Common myeloid progenitor, CD34-positive (primary cell): ENCODE data around the gene PROSER2.

ENCODE experiments used
- CTCF ChIA-PET: fragments of 350-600 bp; sonication (Branson Sonifier 250); formaldehyde crosslinking; loops from one replicate; lab custom pipeline; 2021; ENCODE audit warnings: antibody characterized with exemption; lab: Charles Lee
- POLR2A ChIA-PET: fragments of 350-600 bp; sonication (Branson Sonifier 250); formaldehyde crosslinking; loops from one replicate; lab custom pipeline; 2021; ENCODE audit warnings: antibody characterized with exemption; lab: Charles Lee
- DNase-seq, 3 donors: peaks; one replicate each; pipeline versions ENCODE4 v3.0.0 to v3.0.0-alpha.2; 2013
- H3K27ac ChIP-seq, 2 experiments: 1 replicate in 1 of 2; 2 replicates in 1 of 2; pipeline ENCODE4 v1.7.0; 2013; ENCODE audit warnings: inconsistent platforms in 2 of 2, low read length in 2 of 2, mild to moderate bottlenecking in 2 of 2, low read depth in 1 of 2, moderate library complexity in 1 of 2; ENCODE audit not compliant: severe bottlenecking in 2 of 2, insufficient read depth in 1 of 2, poor library complexity in 1 of 2
- H3K27me3 ChIP-seq, 5 experiments: replicated peaks in 2 of 5; 1 replicate in 3 of 5; 2 replicates in 2 of 5; pipeline versions ENCODE4 v1.6.1 to v1.7.0; 2013; ENCODE audit warnings: low read length in 4 of 5, mild to moderate bottlenecking in 2 of 5, moderate library complexity in 2 of 5, inconsistent platforms in 1 of 5; ENCODE audit not compliant: insufficient read depth in 5 of 5, control insufficient read depth in 4 of 5
- H3K36me3 ChIP-seq, 4 experiments: 1 replicate in 2 of 4; 2 replicates in 2 of 4; pipeline versions ENCODE4 v1.6.1 to v1.7.0; 2013; ENCODE audit warnings: low read length in 3 of 4, control low read depth in 1 of 4, mild to moderate bottlenecking in 1 of 4; ENCODE audit not compliant: control insufficient read depth in 4 of 4, insufficient read depth in 4 of 4
- H3K4me1 ChIP-seq, 4 experiments: 1 replicate in 3 of 4; 2 replicates in 1 of 4; pipeline versions ENCODE4 v1.6.1 to v1.7.1; 2013; ENCODE audit warnings: low read length in 3 of 4, mild to moderate bottlenecking in 3 of 4, control low read depth in 1 of 4, inconsistent platforms in 1 of 4, moderate library complexity in 1 of 4; ENCODE audit not compliant: control insufficient read depth in 4 of 4, insufficient read depth in 4 of 4; ENCODE audit errors: control extremely low read depth in 1 of 4
- H3K4me3 ChIP-seq, 7 experiments: 1 replicate in 4 of 7; 2 replicates in 3 of 7; pipeline versions ENCODE4 v1.5.1 to v1.7.0; 2013; ENCODE audit warnings: mild to moderate bottlenecking in 7 of 7, low read length in 6 of 7, moderate library complexity in 6 of 7, inconsistent platforms in 2 of 7, low read depth in 2 of 7, control low read depth in 1 of 7; ENCODE audit not compliant: insufficient read depth in 4 of 7, control insufficient read depth in 1 of 7; ENCODE audit errors: extremely low read depth in 1 of 7
- H3K9me3 ChIP-seq, 5 experiments: 1 replicate in 4 of 5; 2 replicates in 1 of 5; pipeline versions ENCODE4 v1.6.1 to v1.7.1; 2013; ENCODE audit warnings: low read length in 4 of 5, mild to moderate bottlenecking in 2 of 5, inconsistent platforms in 1 of 5, low read depth in 1 of 5, moderate library complexity in 1 of 5; ENCODE audit not compliant: control insufficient read depth in 4 of 5, insufficient read depth in 2 of 5; ENCODE audit errors: control extremely low read depth in 1 of 5
- WGBS: methylation state at CpG from one replicate; pipeline ENCODE4 v1.1.5; 2013; ENCODE audit not compliant: insufficient coverage; 5-methylcytosine and 5-hydroxymethylcytosine counted together

Gene PROSER2

DNA sequence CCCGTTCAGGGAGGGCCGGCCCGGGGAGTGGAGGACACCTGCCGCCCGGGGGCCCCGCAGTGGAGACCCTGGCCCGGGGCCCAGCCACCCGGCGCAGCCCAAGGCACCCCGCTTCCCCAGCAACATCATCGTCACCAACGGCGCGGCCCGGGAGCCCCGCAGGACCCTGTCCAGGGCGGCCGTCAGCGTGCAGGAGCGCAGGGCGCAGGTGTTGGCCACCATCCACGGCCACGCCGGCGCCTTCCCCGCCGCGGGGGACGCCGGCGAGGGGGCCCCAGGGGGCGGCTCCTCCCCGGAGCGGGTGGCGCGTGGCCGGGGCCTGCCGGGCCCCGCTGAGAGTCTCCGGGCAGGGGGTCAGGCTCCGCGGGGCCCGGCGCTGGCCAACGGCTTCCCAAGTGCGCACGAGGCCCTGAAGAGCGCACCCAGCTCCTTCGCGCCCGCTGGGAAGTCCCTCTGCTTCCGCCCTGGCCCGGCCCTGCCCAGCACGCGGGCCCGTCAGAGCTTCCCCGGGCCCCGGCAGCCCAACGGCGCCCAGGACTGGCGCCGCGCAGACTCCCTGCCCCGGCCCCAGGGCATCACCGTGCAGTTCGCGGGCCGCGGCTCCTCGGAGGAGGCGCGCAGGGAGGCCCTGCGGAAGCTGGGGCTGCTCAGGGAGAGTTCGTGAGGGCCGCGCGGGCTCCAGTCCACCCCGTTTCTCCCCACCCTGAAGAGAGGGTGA lies 46.7 kb downstream of the PROSER2 start:
- H3K27ac ChIP-seq, result no peak overlapping the region
- H3K4me3 ChIP-seq, result peak overlapping the region in 1 of 7 experiments; percentile 19
- no peaks in the 10 kb centered on the region for H3K27me3 ChIP-seq
- ChIA-PET CTCF (no interaction called here), POLR2A (no interaction called here)
- WGBS, result 94% methylated on average over 55 of the region's 78 CpGs
- no peaks in the 10 kb centered on the region for H3K9me3 ChIP-seq
- H3K4me1 ChIP-seq, result peaks cover 16 to 29% (median 27%) of the 10 kb centered on the region in 4 experiments
- peaks cover 5 to 29% (median 9%) of the 10 kb centered on the region in 4 experiments for H3K36me3 ChIP-seq
- no peak for DNase-seq

DNA sequence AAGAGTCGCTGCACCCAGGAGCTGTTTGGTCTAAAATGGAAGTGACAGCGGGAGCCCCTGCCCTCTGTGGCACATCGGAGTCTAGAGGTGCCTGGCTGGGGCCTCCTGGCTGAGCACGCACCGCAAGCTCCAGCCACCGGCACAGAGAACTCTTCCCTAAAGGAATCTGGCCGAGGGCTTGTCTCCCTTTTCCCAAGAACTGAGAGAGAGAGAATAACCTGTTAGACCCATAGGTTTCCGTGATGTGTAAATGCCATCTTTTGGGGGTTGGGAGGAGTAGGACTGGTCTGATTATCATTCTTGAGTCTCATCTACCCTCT lies 47.3 kb downstream of the PROSER2 start:
- 91% methylated on average over 7 of the region's 8 CpGs for WGBS
- DNase-seq, result no peak
- H3K27me3 ChIP-seq, result no peaks in the 10 kb centered on the region
- ChIA-PET POLR2A (no interaction called here), CTCF (no interaction called here)
- H3K4me1 ChIP-seq, result peaks cover 16 to 33% (median 32%) of the 10 kb centered on the region in 4 experiments
- H3K36me3 ChIP-seq, result peaks cover 5 to 29% (median 9%) of the 10 kb centered on the region in 4 experiments
- no peaks in the 10 kb centered on the region for H3K9me3 ChIP-seq
- no peak overlapping the region for H3K27ac ChIP-seq
- H3K4me3 ChIP-seq, result peak overlapping the region in 1 of 7 experiments; percentile 19

GRCh38 chr10:11870900-11871400 lies 47.8 kb downstream of the PROSER2 start:
- WGBS, result 72% methylated on average over 3 of the region's 7 CpGs
- Histone ChIP-seq H3K27me3 (no peaks in the 10 kb centered on the region), H3K36me3 (peaks cover 5 to 27% (median 9%) of the 10 kb centered on the region in 4 experiments), H3K4me1 (peaks cover 16 to 38% (median 35%) of the 10 kb centered on the region in 4 experiments), H3K27ac (no peak overlapping the region), H3K4me3 (peak overlapping the region in 4 of 7 experiments; percentile 13 to 48 (median 29)), H3K9me3 (no peaks in the 10 kb centered on the region)
- ChIA-PET POLR2A (no interaction called here), CTCF (no interaction called here)
- no peak for DNase-seq

DNA sequence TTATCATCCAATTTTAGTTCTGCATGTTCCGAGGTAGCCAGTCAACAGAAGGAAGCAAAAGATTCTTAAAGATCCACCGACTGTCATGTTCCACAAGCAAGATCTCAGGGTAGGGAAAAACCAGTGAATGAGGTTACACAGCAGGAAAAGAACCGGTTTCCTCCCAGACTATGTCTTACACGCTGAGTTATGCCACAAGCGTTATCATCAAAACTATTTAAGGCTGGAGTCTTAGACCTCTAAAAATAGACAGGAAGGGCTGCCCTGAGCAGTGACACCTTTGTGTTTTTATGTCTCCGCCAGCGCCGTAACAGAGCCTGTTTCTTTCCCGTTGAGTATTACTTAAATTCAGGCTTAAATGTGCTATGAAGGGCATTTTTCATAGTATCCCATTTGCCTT lies 48.3 kb downstream of the PROSER2 start:
- peak overlapping the region in 4 of 7 experiments; percentile 13 to 48 (median 29) for H3K4me3 ChIP-seq
- CTCF ChIA-PET, result interaction anchor here (1.3 to 1.4 kb wide), 2 partner anchors 9 to 10 kb away, joined by 3 to 5 read pairs; no protein-coding TSS in a partner anchor
- 0% methylated on average over 7 of the region's 9 CpGs for WGBS
- no peak overlapping the region for H3K27ac ChIP-seq
- POLR2A ChIA-PET, result no interaction called here
- H3K9me3 ChIP-seq, result no peaks in the 10 kb centered on the region
- H3K36me3 ChIP-seq, result peaks cover 5 to 23% (median 7%) of the 10 kb centered on the region in 4 experiments
- H3K27me3 ChIP-seq, result no peaks in the 10 kb centered on the region
- H3K4me1 ChIP-seq, result peaks cover 16 to 43% (median 37%) of the 10 kb centered on the region in 4 experiments
- peak in 2 of 3 donors; percentile 12 to 30 for DNase-seq

GRCh38 chr10:11874568-11875493 lies 51.7 kb downstream of the PROSER2 start:
- DNase-seq, result peak; percentile 57 to 89 (median 85)
- Histone ChIP-seq H3K36me3 (no peaks in the 10 kb centered on the region), H3K4me1 (peaks cover 16 to 47% (median 35%) of the 10 kb centered on the region in 4 experiments), H3K9me3 (no peaks in the 10 kb centered on the region), H3K27me3 (no peaks in the 10 kb centered on the region), H3K4me3 (peak overlapping the region in 2 of 7 experiments; percentile 2 to 3), H3K27ac (peak overlapping the region in 1 of 2 experiments; percentile 36)
- ChIA-PET CTCF (interaction anchor here (0.6 to 1.0 kb wide), 3 partner anchors 10 to 47 kb away, joined by 3 read pairs; no protein-coding TSS in a partner anchor), POLR2A (no interaction called here)
- WGBS, result 44% methylated on average over 17 of the region's 20 CpGs

- H3K4me3 ChIP-seq, result no peak overlapping the region
- no peaks in the 10 kb centered on the region for H3K27me3 ChIP-seq
- POLR2A ChIA-PET, result no interaction called here
- CTCF ChIA-PET, result interaction anchor here (0.6 to 1.7 kb wide), 4 partner anchors 8 to 379 kb away, joined by 4 to 5 read pairs (median 4); no protein-coding TSS in a partner anchor
- H3K9me3 ChIP-seq, result no peaks in the 10 kb centered on the region
- WGBS, result 96% methylated on average over 12 of the region's 17 CpGs
- H3K27ac ChIP-seq, result no peak overlapping the region
- no peak for DNase-seq
- no peaks in the 10 kb centered on the region for H3K36me3 ChIP-seq
- peaks cover 16 to 43% (median 31%) of the 10 kb centered on the region in 4 experiments for H3K4me1 ChIP-seq
Observed at GRCh38 chr10:11875494-11876281, 52.5 kb downstream of the PROSER2 start.
